Fibroblast of gingiva (primary cell): ENCODE measurements around the gene PCBP4.

Source experiments
- DNase-seq: peaks from one replicate; pipeline ENCODE4 v3.0.0-alpha.2; 2011; ENCODE audit warnings: low read depth

PCBP4 gene

DNA sequence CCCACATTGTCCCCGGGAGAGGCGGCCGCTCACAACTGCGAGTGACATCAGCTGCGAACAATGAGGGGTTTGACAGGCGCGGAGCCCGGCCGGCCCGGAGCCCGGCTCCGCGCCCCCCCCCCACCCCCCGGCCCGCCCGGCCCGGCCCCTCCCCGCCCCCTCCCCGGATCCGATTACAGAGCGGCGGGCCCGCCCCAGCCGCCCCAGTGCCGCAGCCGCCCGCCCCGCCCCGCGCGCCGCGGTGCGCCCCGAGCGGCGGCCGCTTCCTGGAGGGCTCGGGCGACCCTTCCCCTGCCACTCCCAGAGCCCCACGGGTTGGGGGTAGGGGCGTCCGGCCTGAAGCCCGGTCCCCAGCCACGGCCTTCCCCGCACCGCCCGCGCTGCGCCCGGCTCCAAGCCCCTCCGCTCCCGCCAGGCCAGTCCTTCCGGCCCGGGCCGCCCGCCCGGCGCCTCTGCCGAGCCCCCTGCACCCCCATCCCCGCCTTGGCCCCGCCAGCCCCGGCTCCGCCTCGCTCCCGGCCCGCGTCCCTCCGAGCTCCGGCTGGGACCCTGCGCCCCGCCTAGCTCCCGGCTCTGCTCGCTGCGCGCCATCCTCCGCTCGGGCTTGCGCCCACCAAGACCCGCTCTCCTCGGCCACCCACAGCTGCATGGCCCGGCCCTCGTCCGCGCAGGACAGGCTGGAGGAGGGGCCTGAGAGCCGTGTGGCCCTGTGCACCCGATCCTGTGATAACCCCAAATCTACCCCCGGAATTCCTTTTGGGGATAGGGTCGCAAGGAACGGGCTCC, at the start of gene PCBP4:
TSS of gene PCBP4 (minus strand) at position 71 of the 786 bp plus-strand sequence. CDS start 6,214 bp downstream, outside the sequence.
- DNase-seq, result peak; percentile 47

DNA sequence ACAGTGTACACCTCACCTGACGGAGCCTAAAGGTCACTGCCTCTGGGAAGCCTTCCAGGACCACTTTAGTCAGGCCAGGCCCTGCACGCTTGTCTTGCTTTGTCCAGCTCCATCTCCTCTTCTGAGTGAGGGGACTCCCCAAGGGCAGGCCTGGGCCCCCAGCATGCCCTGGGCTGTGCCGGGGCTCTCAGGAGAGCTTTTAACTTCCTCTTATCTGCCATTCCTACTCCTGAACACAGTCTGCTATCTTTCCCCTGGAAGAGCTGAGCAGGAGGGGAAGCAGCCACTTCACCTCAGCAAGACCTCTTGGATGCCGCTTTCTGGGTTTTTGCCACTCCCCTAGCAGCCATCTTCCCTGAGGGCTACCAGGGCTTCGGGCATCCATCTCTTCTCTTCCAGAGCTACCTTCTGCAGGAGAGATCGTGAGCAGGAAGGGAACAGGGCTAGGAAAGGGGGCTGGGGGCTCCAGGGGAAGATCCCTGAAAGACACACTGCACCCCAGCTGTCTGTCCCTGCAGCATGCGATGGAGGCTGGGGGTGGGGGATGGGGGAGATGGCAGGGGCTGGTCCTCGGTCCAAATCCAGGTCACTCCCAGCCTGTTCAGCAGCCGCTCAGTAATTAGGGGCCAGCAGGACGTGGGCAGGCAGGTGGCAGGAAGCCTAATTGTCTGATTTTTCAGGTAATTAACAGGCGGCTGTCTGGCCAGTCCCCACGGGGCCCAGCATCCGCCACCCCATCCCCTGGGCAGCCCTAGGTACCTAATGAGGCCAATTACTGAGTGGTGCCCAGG, 48.4 kb upstream of the PCBP4 start:
- no peak for DNase-seq

DNA sequence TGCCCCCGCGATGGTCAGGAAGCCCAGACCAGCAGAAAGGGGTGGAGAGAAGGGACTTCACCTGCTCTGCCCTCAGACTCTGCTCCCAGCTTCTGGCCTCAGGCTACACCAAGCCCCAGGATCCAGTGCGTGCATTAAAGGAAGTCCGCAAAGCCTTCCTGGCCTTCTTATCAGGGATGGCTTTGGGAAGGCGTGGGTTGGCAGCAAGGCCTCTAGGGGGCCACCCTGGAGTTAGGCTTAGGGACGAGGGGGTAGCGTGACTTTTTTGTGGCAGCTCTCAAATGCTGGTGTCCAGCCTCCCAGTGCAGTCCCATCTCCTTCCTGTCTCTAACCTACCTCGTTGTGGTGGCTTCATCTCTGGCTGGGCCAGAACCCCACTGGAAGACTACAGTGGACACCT, 47.4 kb upstream of the PCBP4 start:
- DNase-seq, result no peak

DNA sequence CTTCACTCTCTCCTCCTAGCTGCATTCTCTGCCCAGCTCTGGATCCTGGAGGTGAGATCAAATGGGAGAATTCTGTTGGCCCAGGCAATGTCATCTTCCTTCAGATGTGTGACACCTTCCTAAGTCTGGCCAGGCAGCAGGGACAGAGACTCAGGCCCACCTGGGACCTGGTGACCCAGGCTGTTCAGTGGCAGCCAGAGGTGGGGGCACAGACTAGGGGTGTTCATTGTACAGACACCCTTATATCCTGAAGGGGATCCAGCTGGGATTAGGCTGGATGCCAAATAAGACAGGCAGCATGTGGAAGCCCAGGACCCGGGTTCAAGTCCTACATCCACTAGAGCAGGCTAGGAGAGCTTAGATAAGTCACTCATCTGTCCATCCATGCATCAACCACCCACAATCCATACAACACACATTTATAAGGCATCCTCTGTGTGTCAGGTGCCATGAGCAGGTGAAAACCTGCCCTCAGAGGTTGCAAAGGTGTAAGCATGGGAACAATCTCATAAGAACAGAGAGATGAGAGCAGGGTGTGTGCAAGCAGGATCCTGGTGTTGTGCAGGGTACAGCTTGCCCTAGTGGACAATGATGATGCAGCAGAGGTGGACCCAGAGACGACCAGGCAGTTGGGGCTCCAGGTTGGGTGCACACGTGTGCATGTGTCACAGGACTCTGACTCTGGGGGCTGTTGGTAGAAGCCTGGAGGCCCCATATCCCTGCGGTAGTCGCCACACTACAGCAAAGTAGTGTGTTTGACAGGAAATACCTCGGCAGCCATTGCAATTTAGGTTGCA, 46.7 kb upstream of the PCBP4 start:
- no peak for DNase-seq

DNA sequence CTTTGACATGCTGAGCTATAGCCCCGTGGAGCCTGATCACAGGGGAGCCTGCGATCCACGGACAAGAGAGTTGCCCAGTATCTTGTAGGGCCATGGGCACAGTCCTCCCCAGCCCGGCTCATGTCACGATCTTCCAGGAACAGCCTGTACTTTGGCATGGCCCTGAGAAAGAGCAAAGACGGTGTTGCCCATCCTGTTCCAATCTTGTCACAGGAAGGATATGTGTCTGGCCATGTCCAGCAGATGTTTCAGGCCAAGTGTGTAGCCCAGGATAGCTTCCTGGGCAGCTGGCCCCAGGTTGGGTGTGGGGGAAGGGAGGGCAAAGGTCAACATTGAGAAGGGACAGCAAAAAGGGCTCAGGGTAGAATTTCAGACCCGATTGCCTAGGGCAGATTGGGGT, 45.4 kb upstream of the PCBP4 start:
- DNase-seq, result no peak

DNA sequence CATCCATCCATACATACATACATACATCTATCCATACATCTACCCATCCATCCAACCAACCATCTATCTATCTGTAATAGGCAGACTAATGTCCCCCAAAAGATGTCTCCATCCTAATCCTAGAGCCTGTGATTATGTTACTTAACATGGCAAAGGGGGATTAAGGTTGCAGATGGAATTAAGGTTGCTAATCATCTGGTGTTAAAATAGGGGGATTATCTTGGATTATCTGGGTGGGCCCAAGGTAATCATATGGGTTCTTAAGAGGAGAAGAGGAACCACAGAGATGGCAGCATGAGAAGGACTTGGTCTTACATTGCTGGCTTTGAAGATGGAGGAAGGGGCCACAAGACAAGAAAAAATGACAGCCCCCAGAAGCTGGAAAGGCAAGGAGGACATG, 43.2 kb upstream of the PCBP4 start:
- no peak for DNase-seq

DNA sequence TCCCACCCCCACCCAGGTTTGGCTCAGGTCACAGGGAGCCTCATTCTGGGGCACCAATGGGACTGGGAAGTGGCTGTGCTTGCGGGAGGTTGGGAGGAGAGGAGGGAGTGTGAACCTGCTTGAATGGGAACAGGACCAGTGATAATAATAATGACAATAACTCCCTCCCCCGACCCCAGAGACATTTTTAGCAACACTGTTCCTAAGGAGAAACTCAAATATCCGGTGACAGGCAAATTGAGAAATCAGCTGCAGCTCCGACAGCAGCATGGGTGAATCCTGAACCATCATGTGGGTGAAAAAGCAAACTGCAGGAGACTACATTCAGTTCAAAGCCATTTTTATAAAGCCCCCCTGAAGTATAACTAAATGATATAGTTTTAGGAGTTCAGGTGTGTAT, 40.0 kb upstream of the PCBP4 start:
- DNase-seq, result no peak

DNA sequence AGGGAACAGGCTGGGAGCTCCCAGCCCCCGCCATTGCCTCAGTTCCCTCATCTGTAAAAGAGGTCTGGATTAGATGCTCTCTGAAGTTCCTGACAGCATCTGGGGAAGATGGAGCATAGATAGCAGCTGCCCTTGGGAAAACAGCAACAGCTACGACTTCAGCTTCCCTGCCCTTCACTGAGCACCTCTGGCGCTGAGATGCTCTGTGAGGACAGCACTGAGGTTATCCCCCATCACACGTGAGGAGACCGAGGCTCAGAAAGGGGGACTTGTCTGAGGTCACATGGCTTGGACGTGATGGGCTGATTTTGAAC, 39.5 kb upstream of the PCBP4 start:
- DNase-seq, result no peak

DNA sequence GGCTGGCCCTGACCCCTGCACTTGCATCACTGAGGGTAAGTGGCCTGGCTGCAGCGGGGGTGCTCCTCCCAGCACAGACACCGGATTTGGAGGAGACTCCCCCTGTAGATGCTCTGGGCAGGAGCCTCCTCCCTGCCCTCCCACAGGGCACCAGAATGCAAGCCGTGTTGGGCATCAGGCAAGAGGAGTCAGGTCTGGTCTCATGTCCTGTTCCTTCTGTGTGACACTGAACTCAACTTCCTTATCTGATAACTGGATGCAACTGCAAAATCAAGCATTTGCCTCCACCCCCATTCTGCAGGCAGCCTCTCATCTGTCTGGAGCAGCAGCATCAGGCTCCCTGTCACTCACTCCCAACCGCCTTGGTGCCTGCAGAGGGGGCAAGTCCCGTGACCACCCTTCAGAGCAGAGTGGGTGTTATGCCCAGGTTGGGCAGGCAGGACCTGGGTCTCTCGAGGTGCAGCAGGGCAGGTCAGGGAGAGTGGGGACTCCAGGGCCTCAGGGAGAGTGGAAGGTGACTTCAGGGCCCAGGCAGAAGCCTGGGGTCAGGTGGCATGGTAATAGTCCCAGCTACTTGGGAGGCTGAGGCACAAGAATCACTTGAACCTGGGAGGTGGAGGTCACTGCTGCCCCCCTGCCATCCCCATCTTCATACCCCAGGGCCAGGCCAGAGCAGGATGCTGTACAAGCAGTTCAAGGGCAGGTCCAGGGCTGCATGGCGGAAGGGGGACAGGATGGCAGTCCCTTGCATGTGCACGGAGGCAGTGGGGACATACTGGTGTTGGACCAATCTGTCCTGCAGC, 39.0 kb upstream of the PCBP4 start:
- no peak for DNase-seq

DNA sequence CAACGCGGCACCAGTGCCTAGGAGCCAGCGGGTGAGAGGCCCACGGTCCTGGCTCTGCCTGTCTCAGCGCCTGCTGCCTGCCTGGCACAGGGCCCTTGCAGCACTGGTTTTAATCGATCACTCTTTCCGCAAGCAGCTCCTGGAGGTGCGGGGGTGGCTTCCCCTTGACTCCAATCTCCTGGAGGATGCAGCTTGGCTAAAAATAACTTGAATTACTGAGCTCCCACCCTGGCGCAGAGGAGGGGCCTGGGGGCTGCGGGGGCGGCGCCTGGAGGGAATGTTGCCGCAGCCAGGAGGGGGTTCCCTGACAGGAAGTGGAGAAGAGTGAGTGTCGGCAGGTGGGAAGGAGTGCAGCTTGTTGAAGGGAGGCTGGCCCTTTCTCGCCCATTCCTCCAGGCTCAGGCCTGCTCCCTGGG, 38.3 kb upstream of the PCBP4 start:
- no peak for DNase-seq

DNA sequence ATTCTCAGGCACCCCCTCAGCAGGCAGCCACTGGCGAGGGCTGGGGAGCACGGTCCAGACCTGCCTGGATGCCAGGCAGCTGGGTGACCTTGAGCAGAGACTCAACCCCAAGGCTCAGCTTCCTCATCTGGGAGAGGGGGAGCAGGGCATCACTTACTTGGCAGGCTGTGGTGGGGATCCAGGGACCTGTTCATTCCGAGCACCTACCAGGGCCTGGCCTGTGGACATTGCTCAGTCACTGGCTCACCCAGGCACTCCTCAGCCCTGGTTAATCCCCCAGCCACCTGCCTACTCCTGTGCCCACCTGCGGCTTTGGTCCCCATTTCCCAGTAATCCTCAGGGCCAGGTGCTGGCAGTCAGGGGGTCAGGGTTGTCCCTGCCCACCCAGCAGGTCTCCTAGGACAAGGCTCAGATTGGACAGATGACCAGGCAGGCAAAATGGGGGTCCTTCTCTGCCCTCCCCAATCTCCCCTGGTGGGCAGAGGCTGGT, 37.7 kb upstream of the PCBP4 start:
- DNase-seq, result no peak

DNA sequence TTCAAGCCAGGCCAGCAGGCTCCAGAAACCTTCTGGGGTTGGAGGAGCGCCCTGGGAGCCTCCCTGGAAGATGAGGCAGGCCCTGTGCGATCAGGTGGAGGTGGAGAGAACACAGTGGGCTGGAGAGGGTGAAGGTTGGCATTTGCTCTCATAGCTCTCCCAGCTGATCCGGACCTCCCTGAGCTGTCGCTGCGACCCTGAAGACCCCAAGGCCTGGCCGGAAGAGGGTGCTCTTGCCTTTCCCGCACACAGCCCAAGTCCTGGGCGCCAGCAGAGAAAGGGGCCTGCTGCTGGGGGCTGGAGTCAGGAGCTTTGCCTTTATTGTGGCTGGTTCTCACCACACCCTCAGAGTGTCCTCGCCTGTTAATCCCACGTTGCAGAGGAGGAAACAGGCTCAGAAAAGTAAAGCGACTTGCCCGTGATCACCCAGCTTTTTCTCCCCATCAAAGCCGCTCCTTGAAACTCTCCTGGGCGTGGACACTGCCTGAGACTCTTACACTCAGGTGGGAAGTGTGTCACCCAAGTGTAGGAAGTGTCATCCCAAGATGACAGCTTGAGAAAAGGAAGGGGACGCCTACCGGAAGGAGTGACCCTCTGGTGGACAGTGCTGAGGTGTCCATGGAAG, 37.0 kb upstream of the PCBP4 start:
- peak; percentile 27 for DNase-seq

DNA sequence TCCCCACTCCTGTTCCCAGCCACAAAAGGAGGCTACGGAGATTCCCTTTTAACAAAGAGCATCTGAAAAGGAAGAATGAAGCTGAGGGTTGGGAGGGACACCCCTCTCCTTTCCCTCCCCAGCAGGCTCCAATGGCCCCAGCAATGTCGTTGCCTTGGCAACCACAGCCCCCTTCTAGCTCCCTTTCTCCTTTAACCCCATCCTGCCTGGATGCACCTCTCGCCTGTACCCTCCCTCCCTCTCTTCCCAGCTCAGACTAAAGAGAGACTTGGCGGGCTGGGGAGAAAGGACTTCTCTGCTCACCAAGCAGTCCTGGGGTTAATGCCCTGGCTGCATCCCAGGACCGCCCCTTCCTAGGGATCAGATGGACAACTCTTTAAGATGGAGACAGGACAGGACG, 35.5 kb upstream of the PCBP4 start:
- no peak for DNase-seq

DNA sequence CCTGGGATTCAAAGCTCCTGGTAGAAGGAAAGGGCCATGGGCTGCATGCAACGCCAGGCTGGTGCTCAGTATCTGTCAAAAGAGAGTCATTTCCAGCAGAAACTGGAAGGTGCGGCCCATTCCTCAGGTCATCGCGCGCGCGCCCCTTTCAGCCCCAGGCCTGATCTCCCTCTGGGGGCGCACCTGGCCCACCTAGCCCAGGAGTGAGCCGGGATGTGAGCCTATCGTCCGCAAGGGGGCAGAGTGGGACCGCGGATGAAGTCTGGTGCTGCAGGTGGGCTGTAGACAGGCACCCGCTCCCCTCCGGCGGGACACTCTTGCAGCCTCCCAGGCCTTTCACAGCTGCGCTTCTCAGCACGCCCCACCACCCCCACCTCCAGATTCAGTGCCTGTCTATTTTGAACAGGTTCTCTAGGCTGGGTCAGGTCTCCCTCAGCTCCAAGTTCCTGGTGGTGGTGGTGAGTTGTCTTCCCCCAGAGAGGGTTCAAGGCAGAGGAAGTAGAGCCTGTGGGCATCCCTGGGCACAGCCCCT, 34.3 kb upstream of the PCBP4 start:
- DNase-seq, result peak; percentile 21

DNA sequence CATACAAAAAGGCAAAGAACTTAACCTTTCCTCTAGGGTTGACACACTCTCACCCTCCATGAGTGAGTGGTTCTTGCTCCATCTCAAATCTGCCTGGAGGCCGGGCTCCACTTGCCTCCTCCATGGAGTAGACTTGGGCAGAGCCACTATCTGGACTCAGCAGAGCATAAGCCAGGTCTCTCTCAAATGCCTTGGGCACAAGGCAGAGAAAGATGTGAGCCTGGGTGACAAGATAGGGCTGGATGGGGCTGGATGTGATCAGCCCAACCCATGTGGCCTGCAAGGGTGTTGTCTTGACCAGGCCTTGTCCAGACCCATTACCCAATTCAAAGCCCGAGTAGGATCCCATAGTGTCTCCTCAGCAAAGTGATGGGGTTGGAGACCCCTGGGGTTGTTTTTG, 32.6 kb upstream of the PCBP4 start:
- no peak for DNase-seq

DNA sequence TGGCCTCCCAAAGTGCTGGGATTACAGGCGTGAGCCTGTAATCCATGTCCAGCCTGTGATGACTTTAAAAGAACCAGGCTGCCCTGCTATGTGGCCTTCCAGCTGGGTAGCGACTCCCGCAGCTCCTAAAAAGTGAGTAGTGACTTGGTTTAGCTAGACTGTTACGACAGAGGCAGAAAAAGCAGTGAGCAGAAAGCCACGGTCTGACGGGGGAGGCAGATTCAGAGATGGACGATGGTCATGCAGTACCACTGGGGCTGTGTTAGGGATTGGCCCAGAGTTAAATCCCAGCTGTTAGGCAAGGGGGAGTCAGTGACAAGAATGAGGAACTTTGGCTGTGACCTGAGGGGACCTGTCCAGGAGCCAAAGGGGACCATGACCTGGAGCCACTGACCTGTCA, 31.5 kb upstream of the PCBP4 start:
- DNase-seq, result no peak

DNA sequence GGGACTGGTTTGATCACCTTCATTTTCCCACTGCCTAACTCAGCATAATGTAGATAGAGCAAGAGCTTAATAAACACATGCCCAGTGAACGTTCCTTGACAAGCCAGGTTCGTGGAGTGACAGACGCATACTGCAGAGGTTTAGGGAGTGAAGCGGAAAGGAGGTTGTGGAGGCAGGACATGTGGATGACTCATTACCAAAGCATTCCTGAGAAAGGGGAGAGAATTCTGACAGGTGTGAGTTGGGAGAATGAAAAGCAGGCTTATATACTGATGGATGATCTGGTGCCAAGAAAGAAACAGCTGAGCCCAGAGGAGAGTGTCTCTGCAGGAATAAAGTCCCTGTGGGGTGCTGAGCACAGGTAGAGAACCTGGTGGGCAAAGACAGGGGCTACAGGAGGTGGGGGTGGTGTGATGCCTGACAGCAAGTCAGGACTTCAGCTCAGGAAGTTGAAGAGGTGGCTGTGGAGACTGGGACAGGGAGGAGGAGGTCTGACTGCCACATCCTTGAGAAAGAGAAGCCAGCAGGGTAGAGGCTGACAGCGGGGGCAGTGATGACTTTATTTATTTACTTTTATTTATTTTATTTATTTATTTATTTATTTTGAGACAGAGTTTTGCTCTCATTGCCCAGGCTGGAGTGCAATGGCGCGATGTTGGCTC, 30.8 kb upstream of the PCBP4 start:
- no peak for DNase-seq

DNA sequence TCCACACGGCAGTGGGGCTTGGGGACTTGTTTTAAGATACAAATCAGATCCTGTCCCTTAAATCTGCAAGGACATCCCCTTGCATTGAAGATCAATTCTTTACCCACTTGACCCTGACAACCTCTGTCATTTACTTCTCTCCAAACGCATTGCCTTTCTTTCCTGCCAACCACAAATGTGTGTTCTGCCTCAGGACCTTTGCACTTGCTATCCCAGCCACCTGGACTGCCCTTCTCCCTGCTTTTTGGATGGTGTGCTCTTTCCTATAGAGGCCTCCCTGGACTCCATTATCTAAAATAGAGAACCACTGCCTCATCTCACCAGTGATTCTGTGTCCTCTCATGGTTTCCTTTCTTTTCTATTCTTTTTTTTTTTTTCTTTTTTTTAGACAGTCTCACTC, 29.9 kb upstream of the PCBP4 start:
- DNase-seq, result no peak

DNA sequence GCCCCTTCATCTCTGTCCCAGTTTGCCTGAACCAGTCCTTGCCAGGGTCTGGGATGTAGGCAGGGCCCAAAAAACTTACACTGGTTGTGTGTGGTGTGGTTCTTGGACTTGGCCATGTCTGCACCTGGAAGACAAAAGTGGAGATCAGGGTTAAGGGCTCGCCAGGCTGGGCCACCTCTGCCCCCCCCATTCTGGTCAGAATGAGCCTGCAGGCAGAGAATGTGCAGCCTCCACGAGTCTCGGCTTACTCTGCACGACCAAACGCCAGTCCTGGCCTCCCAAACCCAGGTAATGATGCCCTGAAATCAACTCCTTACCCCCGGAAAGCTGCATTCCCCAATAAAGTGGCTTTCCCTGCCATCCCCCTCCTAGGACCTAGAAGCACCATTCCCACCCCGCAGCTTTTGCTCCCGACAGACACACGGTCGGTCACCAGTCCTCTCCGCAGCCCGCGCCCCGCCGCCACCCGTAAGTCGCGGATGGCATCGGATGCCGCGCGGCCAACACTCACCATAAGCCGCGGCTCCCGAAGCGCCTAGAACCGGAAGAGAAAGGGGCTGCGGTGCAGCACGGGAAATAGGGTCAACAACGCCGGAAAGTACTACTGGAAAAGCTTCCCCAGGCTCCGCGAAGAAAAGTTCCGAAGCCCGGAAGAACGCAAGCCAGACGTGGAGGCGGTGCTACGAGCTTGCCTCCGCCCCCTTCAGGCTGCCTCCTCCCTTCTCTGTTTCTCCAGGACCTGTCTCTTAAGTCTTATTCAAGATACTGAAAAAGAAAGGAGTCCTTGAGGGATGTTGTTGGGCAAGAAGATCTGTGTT, 28.3 kb upstream of the PCBP4 start, which contains the start of gene RPL29:
TSS of gene RPL29 (minus strand) at position 550 of the 818 bp plus-strand sequence. CDS start at position 116, 434 bp downstream.
- DNase-seq, result peak; percentile 94
